ENCODE data around the gene GDF2.

GDF2 gene

DNA sequence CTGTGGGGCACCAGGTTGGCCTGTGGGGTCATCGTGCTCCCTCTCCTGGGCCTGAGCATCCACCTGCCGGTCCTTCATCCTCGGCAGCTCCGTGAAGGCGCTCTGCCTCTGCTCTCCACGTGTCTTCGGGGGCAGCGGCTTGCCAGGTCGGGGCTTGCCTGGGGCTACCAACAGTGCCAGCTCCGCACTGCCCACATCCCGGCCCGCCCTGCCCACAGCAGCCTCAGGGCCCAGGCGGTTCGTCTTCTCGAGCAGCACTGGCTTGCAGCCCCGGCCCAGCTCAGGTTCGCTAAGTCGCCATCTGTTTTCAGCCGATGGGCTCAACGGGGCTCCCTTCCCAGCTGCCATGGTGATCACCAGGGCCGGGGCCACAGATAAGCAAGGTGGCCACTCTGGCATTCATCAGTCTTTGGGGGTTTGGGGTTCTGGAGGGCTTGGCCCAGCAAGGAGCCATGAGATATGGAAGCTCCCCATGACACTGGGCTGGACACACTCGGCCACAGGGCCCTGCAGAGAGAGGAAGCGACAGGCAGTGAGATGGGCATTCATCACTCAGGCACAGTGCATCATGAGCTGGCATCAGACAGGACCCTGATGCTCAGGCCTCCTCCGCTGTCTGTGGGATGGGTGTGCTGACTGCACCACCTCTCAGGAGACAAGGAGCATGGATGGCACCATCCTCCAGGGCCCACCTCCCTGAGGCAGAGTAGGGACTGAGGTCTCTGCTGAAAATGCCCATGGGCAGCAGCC is 46.4 kb downstream of the GDF2 start:
- no peak for DNase-seq (ENCODE audit: low read depth in 2 of 2)

DNA sequence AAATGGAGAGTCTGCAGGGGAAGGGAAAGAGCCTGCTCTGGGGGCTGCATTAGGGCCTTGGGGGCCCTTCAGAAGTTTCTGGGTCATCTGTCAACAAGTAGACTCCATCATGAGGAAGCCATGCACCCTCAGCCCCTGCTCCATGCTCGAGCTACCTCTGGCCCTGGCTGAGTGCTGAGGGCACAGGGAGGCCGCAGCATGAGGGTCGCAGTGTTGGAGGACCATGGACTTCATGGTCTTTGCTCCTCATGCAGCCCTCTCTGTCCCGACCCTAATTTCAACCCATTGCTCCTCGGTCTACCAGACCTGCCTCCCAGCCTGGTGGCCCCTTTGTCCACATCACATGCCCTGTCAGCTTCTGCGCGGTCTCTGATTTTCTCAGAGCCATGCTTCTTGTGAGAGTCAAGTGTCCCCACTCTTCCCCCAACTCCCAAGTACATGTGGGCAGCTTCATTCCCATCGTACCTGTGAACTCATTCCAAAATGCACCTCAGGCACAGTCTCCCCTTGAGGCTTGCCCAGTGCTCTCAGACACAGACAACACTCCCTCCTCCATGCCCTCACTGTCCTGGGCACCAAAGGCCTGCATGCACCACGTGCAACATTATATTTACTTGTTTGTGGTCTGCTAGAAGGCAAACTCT is 47.1 kb downstream of the GDF2 start:
- no peak for DNase-seq (ENCODE audit: low read depth in 2 of 2)

DNA sequence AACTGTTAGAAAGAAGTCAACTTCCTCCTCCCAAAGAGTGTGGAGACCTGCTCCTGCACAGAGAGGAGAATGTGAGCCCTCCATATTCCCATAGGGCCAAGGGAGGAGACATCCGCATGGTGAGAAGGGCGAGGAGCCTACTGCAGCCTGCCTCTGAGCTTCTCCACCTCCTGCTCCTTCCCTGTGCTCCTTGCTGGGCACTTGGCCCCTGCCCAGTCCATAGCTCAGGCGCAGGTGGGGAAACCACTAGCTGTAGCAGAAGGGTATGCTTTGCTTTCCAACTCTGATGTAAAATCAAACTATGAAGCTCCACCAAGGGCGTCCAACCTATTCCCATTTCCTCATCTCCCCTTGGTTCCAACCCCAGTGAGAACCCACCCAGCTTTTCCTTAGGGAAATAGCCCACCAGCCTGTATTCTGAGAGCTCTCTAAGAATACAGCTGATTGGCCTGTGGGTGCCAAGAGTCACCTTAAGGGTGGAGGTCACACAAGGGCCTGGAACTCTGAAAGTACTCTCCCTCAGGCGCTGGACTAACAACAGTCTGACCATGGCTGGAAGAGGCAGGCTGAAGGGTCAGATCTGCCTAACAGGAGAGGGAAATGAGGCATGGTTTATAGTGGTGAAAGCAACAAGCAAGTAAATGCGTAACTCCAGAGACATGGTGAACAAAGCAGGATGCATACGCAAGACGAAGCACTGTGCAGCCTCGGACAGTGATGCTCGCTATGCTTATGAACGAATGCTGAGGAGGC is 47.9 kb downstream of the GDF2 start:
- no peak for DNase-seq (ENCODE audit: low read depth in 2 of 2)

DNA sequence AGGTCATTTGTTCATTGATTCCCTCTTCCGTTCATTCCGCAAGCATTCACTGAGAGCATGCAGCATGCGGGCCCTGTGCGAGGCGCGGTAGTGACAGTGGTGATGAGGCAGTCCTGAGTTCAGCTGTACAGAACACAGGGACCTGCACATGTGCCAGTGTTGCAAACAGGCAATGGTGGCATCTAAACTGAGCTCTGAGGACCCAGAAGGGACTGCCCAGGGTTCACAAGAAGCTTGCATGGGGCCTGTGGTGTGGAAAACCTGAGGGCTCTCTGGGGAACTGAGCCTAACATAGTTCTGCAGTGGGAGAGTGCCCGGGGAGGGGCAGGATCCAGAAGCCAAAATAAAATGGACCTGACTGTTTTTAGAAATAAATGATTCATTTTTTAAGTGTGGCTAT is 48.6 kb downstream of the GDF2 start:
- DNase-seq (ENCODE audit: low read depth in 2 of 2): no peak

DNA sequence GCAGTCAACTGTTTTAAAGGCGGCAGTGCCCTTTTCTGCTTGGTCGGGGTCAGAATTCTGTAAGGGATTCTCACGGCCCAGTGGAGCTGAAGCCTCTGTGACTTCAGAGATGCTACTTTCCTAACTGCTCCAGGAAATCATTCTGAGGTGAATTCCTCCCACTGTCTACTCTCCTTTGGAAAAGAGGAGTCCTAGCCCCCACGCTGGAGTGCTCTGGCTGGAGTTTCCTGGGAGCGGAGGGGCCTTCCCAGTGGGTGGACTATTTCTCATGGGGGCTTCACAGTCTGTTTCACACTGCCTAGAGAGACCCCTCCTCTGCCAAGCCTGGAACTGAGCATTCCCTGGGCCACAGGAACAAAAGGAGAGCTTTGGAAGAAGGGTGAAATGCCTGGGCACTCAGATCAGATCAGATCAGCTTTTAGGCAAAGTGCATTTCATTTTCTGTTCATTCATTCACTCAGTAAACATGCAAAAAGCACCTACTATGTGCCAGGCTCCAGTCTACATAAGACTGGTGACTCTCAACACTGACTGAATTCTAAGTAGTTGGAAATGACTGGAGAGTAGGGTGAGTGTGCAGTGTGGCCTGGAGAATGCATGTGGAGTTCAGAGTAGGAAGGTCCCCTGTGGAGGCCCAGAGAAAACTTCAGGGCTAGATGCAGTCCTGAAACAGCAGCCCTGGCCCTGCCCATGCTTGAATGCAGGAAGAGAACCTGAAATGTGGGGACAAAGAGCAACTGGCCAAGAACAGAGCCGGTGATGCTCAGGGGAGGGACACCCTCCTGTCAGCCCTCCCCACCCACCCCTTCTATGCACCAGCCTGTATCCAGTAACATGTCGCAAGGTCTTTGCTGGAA is 49.6 kb downstream of the GDF2 start:
- DNase-seq (ENCODE audit: low read depth in 2 of 2): no peak

DNA sequence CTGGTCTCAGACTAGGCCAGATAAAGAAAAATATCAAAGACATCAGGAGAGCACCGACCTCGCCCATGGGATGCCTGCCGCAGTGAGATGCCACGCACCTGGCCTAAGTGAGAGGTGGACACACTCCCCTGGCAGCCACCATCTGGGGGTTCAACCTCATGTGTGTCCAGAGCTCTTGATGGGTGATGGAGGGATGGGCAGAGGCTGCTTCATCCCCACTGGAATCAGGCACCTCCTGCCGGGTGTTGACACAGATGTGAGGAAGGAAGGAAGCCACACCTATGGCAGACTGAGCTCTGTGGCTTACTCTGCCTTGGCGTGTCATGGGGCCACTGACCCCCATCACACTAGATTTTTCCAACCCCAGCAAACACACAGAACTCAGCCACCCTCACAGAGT is 50.5 kb downstream of the GDF2 start:
- DNase-seq (ENCODE audit: low read depth in 2 of 2): no peak

DNA sequence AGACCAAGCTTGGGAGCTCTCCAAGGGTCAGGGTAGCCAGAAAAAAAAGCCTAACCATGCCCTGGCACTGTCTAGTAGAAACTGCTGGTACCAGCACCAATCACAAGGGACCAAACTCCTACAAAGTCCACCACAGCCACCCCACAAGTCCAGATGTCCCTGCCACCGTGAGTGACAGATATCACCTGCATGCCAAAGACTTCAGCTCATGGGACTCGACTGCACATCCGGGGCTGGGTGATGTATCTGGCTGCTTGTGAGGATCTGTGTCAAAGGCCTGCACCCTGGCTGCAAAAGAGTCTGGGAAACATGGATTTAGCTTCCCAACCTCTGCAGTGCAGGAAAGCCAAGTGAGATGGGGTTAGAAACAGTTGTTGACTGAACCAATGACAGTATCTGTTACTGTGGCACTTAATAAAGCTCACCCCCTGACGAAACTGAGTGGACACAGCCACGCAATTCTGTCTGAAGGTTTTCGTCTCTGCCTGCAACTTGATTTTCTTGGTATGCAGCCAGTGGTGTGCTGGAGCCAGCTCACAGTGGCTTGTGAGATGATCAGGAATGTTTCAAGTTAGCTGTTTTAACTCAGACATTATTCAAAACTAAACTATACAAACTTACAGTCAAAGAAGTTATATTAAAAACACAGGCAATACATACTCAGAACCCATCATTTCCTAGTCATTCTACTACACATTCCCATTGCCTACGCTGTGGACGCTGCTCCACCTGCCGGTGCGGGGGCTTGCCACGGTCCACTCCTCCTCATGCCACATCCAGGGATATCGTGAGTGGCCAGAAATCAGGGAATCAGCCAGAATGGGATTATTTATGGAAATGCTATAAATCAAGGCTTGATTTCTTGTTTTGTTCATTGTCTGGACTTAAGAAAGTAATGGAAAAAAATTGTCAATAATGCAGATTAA is 52.6 kb downstream of the GDF2 start:
- no peak for DNase-seq (ENCODE audit: low read depth in 2 of 2)

DNA sequence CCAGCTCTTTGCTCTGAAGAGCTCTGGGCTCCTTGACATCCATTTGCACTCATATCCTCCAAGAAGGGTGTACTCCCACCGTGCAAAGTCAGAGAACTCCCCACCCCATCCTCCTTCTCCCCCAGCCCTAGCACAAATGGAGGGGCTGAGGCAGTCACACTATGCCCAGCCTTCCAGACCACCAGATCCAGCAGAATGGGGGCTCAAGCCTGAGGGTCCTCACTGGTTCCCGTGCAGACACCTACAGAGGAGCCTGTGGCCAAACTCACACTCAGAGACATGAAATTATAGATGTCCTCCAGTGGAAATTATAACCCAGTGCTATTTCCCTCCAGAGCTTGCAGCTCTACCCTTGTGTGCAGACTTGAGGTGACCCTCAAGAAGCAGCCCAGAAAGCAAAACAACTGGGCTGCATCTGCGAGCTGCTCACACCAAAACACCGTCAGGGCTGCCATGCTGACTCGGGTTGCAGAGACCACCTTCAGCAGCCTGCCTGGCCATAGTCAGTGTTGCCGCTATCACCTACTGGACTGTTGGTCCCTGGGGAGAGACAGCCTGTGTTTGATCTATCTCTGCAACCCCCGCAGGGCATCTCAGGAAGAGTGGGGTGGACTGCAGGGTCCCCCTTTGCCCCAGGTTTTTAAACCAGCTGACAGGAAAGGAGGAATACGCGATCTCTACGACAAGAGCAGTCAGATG is 54.4 kb downstream of the GDF2 start:
- DNase-seq (ENCODE audit: low read depth in 2 of 2): no peak

Data from stimulated activated CD4-positive, alpha-beta T cell treated with anti-CD3 and anti-CD28 coated beads, Interleukin-1b, Interleukin-23, amount 100 ng/mL, for 4 hours (primary cell).